SK-N-MC (cell line): ENCODE results near the gene DIRAS1.

Experiments
- DNase-seq: peaks from one replicate; pipeline ENCODE4 v3.0.0-alpha.2; 2011; ENCODE audit warnings: low read depth, low spot score
- H3K27ac ChIP-seq: fragments of 200-600 bp; sonication (generic); 2 replicates; pipeline ENCODE4 v1.5.1; 2016; ENCODE audit warnings: mixed run types
- H3K36me3 ChIP-seq: fragments of 200-600 bp; sonication (generic); 2 replicates; pipeline ENCODE4 v1.6.1; 2017; ENCODE audit warnings: antibody characterized with exemption, low read length, mixed read lengths; ENCODE audit not compliant: insufficient read depth
- H3K4me3 ChIP-seq: fragments of 200-600 bp; sonication (generic); 2 replicates; pipeline ENCODE4 v1.5.1; 2016
- H3K9ac ChIP-seq: fragments of 200-600 bp; sonication (generic); 2 replicates; pipeline ENCODE4 v1.8.0; 2017; ENCODE audit warnings: mixed run types, mixed read lengths; ENCODE audit not compliant: insufficient read length
- H3K9me3 ChIP-seq: fragments of 200-600 bp; sonication (generic); 2 replicates; pipeline ENCODE4 v1.6.1; 2017; ENCODE audit warnings: low read depth, mild to moderate bottlenecking, antibody characterized with exemption, low read length, moderate library complexity, mixed read lengths
- EZH2 ChIP-seq: fragments of 200-600 bp; sonication (generic); IDR thresholded peaks from one replicate; pipeline ENCODE4 v1.6.1; 2017; ENCODE audit warnings: antibody characterized with exemption
- FOXP2 ChIP-seq: optimal IDR thresholded peaks from 2 replicates; pipeline ENCODE3; 2011; ENCODE audit warnings: mild to moderate bottlenecking, moderate library complexity; ENCODE audit not compliant: insufficient read depth; ENCODE audit errors: extremely low read length, control extremely low read depth
- POLR2AphosphoS5 ChIP-seq: IDR thresholded peaks from 2 replicates; pipeline ENCODE4 v1.6.1; 2012; ENCODE audit warnings: mild to moderate bottlenecking, low read depth, low read length, borderline replicate concordance

The DIRAS1 gene, protein sequence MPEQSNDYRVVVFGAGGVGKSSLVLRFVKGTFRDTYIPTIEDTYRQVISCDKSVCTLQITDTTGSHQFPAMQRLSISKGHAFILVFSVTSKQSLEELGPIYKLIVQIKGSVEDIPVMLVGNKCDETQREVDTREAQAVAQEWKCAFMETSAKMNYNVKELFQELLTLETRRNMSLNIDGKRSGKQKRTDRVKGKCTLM

DNA sequence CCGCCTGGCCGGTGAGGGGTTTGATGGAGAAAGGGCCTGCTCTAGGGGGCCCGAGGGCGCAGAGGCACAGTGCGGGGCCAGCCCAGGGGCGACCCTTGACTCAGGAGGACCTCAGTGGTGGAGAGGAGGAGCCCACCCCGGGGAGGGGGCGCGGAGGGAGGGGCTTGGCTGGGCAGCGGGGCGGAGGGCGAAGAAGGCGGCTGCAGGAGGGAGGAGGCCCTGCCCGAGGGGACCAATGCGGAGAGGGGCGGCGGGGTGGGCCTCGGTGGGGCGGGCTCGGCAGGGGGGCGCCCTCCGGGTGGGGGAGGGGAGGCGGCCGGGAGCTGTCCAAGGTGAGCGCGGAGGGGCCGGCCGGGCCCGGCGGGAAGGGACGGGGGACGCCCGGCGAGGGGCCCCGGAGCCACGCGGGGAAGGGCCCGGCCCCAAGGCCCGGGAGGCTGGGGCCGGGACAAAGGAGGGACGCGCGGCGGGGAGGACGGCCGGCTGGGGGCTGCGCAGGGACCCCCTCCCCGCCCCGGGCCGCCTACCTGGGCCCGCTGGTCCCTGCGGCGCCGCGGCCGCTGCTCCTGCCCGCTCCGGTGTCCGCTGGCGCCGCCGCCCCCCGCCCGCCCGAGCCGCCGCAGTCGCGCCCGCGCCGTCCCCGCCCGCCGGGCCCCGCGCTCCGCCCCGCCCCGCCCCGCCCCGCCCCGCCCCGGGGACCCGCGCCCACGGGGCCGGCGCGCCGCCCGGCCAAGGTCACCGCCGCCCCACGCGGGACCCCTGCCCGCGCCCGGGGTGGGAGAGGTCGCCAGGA lies at the start of gene DIRAS1:
TSS of gene DIRAS1 (minus strand) at position 596 of the 793 bp plus-strand sequence. CDS start 3,566 bp downstream, outside the sequence.
- DNase-seq: no peak
- no peaks in the 10 kb centered on the region for H3K36me3 ChIP-seq
- H3K4me3 ChIP-seq: peak within 1 kb of the TSS; percentile 77
- no peak within 1 kb of the TSS for H3K27ac ChIP-seq
- TF ChIP-seq POLR2AphosphoS5 (no peak), FOXP2 (no peak), EZH2 (no peak)
- peak within 1 kb of the TSS; percentile 32 for H3K9ac ChIP-seq
- H3K9me3 ChIP-seq: no peaks in the 10 kb centered on the region

DNA sequence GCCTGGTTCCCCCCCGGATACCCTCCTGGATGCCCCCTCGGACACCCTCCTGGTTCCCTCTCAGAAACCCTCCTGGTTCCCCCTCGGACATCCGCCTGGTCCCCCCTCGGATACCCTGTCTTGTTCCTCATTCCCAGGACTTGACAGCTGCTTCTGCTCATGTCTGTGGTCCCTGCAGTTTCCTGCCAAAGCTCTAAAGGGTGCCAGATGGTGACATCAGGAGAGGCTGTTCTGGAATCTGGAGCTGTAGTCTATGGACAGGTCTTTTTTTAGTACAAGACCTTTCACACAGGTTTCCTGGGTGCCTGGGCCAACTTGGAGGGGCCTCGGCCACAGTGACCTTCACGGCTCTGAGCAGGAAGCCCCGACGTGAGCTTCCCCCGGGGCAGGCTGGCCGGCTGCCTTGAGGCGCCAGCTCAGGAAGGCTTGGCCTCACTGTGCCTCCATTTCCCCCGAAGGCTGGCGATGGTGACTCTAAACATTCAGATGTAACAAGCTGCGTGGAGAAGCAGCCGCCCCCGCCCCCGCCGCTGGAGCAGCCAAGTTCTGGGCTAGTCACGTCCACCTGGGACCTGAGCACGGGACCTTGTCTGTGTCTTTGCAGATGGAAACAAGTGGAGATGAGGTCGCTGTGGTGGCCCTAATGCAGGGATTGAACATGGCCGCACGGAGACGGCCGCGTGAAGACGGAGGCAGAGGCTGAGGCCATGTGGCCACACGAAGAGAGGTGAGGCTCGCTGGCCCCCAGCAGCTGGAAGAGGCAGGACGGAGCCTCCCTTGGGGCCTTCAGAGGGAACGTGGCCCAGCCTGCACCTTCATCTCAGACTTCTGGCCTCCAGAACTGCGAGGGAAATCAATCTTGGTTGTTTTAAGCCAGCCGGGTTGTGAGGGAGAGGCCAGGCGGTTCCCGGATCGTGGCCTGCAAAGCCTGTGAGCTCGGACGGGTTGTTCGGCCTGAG lies 49.2 kb upstream of the DIRAS1 start:
- TF ChIP-seq FOXP2 (no peak), EZH2 (no peak), POLR2AphosphoS5 (no peak)
- H3K36me3 ChIP-seq: peaks cover 11% of the 10 kb centered on the region; the same call in 1 of the 2 replicates
- H3K9ac ChIP-seq: no peak overlapping the region
- no peak overlapping the region for H3K4me3 ChIP-seq
- no peaks in the 10 kb centered on the region for H3K9me3 ChIP-seq
- DNase-seq: no peak
- H3K27ac ChIP-seq: no peak overlapping the region

DNA sequence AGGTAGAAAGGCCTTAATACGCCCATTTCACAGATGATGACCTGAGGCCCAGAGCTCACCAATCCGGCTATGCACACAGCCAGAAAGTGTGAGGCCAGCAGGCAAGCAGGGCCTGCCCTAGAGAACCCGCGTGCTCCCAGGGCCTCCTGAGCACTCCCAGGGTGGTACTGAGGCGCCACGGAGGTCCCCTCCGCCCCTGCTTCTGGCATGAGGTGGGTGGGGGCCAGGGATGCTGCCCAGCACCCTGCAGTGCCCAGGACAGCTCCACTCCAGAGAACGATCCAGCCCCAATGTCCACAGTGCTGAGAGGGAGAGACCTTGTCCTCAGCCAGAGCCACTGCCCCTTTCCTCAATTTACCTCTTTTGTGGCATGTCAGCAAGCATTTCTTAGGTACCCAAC lies 48.0 kb upstream of the DIRAS1 start:
- no peak for DNase-seq
- no peak for TF ChIP-seq FOXP2
- no peak for TF ChIP-seq POLR2AphosphoS5
- no peak for TF ChIP-seq EZH2
- H3K36me3 ChIP-seq: peaks cover 16% of the 10 kb centered on the region; the same call in 1 of the 2 replicates

DNA sequence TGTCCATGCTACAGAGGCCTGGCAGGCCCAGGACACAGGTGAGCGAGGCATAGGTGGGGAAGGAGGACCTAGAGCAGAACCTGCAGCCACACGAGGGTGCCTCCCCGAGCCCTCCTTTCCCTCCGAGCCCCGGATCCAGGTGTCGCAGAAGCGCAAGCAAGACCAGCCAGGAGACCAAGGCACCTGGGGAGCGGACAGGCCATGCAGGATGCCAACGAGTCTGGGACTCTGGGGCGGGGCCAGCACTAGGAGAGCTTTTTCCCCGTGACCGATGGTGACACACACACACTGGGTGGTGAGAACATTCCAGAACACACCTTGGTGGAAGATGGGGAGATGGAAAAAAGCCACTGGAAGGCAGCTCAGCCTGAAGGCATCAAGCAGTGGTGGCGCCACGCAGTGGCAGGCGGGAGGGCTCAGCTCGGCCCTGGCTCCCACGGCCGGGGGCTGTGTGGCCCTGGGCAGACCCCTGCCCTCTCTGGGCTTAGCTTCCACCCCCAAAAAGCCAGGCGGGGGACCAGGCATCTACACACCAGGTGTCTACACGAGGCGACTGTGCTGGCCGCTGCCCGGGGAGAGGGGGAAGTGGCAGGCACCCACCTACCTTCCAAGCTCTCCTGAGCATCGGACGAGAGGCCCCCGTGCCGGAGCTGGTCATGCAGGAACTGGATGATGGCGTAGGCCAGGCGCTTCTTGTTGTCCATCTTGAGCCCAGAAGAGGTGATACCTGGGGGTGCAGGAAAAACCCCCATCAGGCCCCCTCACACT lies 47.4 kb upstream of the DIRAS1 start:
- no peak for TF ChIP-seq EZH2
- TF ChIP-seq POLR2AphosphoS5: no peak
- no peak for TF ChIP-seq FOXP2
- Histone ChIP-seq H3K27ac (no peak overlapping the region), H3K36me3 (peaks cover 22% of the 10 kb centered on the region; the same call in 1 of the 2 replicates), H3K9me3 (no peaks in the 10 kb centered on the region), H3K4me3 (no peak overlapping the region), H3K9ac (no peak overlapping the region)
- DNase-seq: no peak

More for the DNA sequence above, 48.0 kb upstream of the DIRAS1 start:
- Histone ChIP-seq H3K9ac (no peak overlapping the region), H3K27ac (no peak overlapping the region), H3K9me3 (no peaks in the 10 kb centered on the region), H3K4me3 (no peak overlapping the region)

DNA sequence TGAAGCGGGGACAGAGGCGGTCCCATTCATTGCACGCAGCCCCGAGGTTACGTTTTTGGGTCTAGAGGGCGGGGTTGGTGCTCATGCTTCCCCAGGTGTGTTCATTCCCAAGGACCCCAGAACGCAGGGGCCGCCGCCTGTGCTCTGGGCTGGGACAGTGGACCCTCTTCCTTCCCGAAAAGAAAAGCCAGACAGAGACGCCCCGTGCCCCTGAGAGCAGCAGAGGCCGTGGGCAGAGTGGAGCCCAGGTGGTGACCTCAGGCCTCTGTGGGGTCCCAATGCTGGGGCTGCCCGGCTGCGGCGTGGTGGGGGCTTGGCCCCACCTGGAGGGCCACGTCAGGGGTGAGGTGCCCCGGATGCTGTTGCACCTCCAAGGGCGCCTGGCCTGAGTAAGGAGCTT lies 46.5 kb upstream of the DIRAS1 start:
- Histone ChIP-seq H3K27ac (no peak overlapping the region), H3K4me3 (no peak overlapping the region), H3K9me3 (no peaks in the 10 kb centered on the region), H3K36me3 (peaks cover 25% of the 10 kb centered on the region; the same call in 1 of the 2 replicates), H3K9ac (no peak overlapping the region)
- no peak for DNase-seq
- TF ChIP-seq EZH2: no peak

DNA sequence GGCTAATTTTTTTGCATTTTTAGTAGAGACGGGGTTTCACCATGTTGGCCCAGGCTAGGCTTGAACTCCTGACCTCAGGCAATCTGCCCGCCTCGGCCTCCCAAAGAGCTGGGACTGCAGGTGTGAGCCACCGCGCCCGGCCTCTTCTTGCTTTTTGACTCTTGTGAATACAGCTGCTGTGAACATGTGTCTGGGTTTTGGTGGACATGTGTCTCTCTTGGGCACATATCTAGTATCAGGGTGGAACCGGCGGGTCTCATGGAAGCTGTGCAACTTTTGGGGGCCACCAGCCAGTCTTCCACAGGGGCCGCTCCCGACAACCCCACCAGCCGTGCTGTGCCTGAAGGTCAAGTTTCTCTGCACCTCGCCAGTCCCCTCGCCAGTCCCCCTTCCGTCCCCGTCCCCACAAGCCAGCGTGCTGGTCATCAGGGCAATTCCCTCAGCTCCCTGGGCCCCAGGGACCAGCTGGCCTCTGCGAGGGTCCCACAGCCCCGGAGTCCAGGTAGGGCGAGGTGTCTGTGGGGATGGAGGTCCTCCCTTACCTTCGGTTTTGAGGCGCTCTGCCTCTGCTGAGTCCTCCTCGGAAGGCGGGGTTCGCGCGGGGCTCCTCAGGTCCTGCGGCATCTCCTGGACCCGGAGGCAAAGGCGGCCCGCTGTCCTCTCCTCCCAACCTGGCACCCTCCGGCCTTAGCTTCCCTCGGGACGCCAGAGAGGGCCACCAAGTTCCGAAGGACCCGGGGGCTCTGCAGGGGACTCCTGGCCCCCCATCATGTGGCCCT lies 45.6 kb upstream of the DIRAS1 start:
- Histone ChIP-seq H3K36me3 (peaks cover 30% of the 10 kb centered on the region; the same call in 1 of the 2 replicates), H3K4me3 (no peak overlapping the region), H3K9ac (no peak overlapping the region), H3K9me3 (no peaks in the 10 kb centered on the region), H3K27ac (no peak overlapping the region)
- no peak for DNase-seq
- no peak for TF ChIP-seq POLR2AphosphoS5

DNA sequence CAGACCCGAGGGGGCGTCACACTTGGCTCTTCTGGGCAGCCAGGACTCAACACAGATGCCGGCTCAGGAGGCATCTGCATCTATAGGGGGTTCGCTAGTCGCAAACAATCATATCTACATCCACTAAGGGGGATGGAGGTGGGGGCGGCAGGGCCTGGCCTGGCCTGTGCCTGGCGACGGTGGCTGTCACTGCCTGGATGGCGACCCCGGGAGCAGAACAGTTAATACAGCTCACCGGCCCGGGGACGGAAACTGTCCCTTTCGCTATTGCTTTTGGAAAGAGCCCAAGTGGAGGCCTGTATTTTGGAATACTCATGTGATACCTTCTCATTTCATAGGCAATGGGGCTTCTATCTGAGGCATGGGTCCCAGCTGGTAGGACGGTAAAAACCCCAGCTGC lies 44.2 kb upstream of the DIRAS1 start:
- Histone ChIP-seq H3K36me3 (peaks cover 36% of the 10 kb centered on the region; the same call in 1 of the 2 replicates), H3K4me3 (no peak overlapping the region), H3K9me3 (no peaks in the 10 kb centered on the region), H3K9ac (no peak overlapping the region), H3K27ac (no peak overlapping the region)
- TF ChIP-seq POLR2AphosphoS5 (no peak), FOXP2 (no peak), EZH2 (no peak)
- DNase-seq: no peak
